Cardiac ventricle fibroblast (primary cell): ENCODE results near the gene LCE1D. TPM values are rescaled to one million over a fixed set of nuclear protein-coding genes. Genes with fewer than 3 reads are reported as not detected.

ENCODE experiments used
- total RNA-seq: library from RNA; depleted of rRNA; stranded (reverse); fragments of >200 nt; gene quantifications from 2 replicates; pipeline ENCODE4 v1.2.3, GENCODE V29; 2015

The LCE1D gene, protein sequence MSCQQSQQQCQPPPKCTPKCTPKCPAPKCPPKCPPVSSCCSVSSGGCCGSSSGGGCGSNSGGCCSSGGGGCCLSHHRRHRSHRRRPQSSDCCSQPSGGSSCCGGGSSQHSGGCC
- not detected in 2 replicates for total RNA-seq

DNA sequence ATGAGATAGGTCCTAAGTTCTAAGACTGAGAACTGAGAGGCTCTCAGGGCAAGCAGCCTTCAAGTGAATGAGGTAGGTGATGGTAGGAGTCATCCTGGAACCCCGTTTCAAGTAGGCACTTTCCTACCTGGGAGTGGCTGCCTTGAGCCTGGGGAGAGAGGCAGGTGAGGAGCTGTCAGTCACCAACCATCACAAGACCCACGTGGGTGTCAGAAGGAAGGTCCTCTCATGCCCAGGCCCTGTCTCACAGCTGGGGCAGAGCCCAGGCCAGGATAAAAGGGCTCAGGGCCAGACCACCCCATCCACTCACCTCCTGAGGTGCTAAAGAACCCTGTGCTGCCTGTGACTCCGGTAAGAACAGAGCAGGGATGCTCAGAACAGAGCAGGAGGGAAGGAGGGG lies at the start of gene LCE1D:
TSS of gene LCE1D (plus strand) at position 301 of the 400 bp plus-strand sequence. CDS start 1,074 bp downstream, outside the sequence.

DNA sequence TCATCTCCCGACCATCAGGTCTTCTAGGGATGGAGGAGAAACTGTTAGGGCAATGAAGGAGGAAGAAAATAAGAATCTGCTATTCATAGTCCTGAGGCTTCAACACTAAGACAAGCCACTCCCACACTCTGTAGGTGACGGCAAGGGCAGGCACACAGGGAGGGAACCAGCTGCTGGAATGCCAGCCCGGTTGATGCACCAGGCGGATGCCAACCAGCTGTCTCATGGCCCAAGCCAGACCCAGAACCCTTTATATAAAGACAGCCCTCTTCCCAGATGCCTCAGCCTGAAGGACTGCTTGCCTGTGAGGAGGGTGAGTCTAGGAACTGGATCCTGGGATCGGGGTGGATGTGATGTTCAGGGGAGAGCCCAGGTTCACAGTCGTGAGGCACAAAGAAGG lies 38.8 kb upstream of the LCE1D start, which contains the start of gene KPRP:
TSS of gene KPRP (plus strand) at position 279 of the 400 bp plus-strand sequence. CDS start 1,564 bp downstream, outside the sequence.

DNA sequence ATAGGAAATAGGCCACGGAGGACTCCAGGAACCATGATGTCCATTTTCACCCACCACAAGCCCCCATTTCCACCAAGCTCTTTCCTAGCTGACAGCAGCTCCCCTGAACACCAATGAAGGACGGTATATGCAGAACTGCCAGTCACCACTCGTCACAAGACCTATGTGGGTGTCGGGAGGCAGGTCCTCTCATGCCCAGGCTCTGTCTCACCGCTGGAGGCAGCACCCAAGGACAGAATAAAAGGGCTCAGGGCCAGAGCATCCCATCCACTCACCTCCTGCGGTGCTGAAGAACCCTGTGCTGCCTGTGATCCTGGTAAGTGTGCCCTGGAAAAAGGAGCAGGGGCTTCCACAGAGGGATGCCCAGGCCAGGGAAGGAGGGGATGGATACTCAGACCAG lies 21.6 kb upstream of the LCE1D start, which contains the start of gene LCE1F:
TSS of gene LCE1F (plus strand) at position 266 of the 400 bp plus-strand sequence. CDS start 1,232 bp downstream, outside the sequence.

DNA sequence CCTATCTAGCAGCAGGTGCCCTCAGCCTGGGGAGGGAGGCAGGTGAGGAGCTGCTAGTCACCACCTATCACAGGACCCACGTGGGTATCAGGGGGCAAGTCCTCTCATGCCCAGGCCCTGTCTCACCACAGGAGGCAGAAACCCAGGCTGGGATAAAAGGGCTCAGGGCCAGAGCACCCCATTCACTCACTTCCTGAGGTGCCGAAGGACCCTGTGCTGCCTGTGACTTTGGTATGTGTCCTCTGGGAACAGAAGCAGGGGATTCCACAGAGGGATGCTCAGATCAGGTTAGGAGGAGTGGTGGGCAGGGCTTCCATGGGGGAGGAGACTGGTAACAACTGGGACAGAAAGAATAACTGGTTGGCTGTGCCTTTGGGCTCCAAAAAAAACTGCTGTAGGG lies 10.4 kb upstream of the LCE1D start, which contains the start of gene LCE1E:
TSS of gene LCE1E (plus strand) at position 181 of the 400 bp plus-strand sequence. CDS start 1,043 bp downstream, outside the sequence.

DNA sequence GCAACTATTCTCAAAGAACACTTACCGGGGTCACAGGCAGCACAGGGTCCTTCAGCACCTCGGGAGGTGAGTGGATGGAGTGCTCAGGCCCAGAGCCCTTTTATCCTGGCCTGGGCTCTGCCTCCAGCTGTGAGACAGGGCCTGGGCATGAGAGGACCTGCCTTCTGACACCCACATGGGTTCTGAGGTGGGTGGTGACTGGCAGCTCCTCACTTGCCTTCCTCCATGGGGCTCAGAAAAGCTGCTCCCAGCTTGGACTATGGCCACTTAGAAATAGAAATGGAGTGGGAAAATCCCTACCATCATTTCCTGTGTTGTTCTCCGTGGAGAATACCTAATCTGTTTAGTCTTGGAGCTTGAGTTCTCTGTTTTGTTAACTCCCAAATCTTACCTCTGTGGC lies 10.1 kb downstream of the LCE1D start, which contains the start of gene LCE1C:
TSS of gene LCE1C (minus strand) at position 76 of the 400 bp plus-strand sequence. CDS start 1,173 bp downstream, outside the sequence.

DNA sequence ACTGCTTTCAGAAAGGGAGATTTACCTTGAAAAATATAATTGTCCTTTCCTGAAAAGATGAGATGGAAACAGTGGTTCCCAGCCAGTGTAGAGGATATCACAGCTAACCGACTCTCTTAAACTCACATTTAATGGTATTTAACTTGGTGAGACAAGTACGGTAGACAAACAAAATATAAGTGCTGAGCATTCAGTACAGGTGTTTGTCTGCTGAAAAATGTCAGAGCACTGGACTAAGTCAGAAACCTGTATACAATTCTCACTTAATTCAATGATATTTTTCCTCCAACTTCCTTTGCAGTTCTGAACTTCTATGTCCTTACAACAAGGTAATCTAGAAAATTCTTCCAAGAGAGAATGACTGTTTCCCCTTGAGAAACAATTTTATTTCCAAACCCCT lies 15.2 kb downstream of the LCE1D start, which contains the start of gene LCE1B:
TSS of gene LCE1B (plus strand) at position 301 of the 400 bp plus-strand sequence. CDS start 476 bp downstream, outside the sequence.

DNA sequence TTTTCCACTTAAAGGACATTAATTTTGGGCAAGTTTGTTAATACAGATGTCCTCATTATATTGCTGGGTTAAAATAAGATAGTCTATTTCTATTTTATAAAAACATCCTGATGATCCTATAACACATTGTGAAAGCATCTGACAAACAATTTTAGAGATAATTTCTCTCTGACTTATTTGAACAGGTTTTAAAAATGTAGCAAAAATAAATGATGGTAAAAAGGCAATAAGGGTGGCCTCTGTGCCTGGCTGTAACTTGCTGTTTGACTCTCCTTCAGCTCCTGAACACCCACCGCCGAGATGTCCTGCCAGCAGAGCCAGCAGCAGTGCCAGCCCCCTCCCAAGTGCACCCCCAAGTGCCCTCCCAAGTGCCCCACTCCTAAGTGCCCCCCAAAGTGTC lies 30.7 kb downstream of the LCE1D start, which contains the start of gene LCE1A:
TSS of gene LCE1A (plus strand) at position 301 of the 400 bp plus-strand sequence. CDS start at position 301, 0 bp downstream.

DNA sequence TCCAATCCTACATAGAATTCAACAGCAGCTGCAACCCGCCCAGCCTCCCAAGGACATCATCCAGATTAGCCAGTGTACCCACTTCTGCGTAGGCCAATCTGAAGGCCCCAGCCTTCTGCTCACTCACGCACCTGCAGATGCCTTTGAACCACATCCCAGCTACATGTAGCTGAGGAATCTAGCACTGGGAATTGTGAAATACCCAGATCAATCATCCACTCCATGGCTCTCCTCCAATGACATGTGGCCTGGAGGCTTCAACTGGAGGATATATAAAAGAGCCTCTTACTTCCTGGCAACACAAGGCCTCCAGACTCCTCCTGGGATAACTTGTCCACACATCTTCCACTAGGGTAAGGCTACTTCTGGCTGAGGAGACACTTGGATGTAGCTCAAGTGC lies 46.0 kb downstream of the LCE1D start, which contains the start of gene LCE6A:
TSS of gene LCE6A (plus strand) at position 301 of the 400 bp plus-strand sequence. CDS start 665 bp downstream, outside the sequence.

Other genes with a start within 250 kb of the LCE1D start
- not detected in 2 replicates for gene LCE3E, start 229.9 kb upstream of the LCE1D start, total RNA-seq
- gene LCE3D, start 216.2 kb upstream of the LCE1D start, total RNA-seq = not detected in 2 replicates
- not detected in 2 replicates for gene LCE3C, start 196.5 kb upstream of the LCE1D start, total RNA-seq
- gene LCE3B, start 182.9 kb upstream of the LCE1D start, total RNA-seq = not detected in 2 replicates
- not detected in 2 replicates for gene LCE3A, start 173.6 kb upstream of the LCE1D start, total RNA-seq
- gene LCE2D, start 133.3 kb upstream of the LCE1D start, total RNA-seq = not detected in 2 replicates
- not detected in 2 replicates for gene LCE2C, start 121.4 kb upstream of the LCE1D start, total RNA-seq
- not detected in 2 replicates for gene LCE2B, start 110.6 kb upstream of the LCE1D start, total RNA-seq
- not detected in 2 replicates for gene LCE2A, start 98.4 kb upstream of the LCE1D start, total RNA-seq
- not detected in 2 replicates for gene LCE4A, start 88.6 kb upstream of the LCE1D start, total RNA-seq
- not detected in 2 replicates for gene KPRP, start 38.7 kb upstream of the LCE1D start, total RNA-seq
- not detected in 2 replicates for gene LCE1F, start 21.6 kb upstream of the LCE1D start, total RNA-seq
- gene LCE1E, start 10.5 kb upstream of the LCE1D start, total RNA-seq = not detected in 2 replicates
- gene LCE1C, start 9.9 kb downstream of the LCE1D start, total RNA-seq = not detected in 2 replicates
- gene LCE1B, start 15.2 kb downstream of the LCE1D start, total RNA-seq = not detected in 2 replicates
- gene LCE1A, start 30.8 kb downstream of the LCE1D start, total RNA-seq = not detected in 2 replicates
- not detected in 2 replicates for gene LCE6A, start 46.1 kb downstream of the LCE1D start, total RNA-seq
- gene LCE7A, start 63.3 kb downstream of the LCE1D start, total RNA-seq = not detected in 2 replicates
- not detected in 2 replicates for gene SMCP, start 81.6 kb downstream of the LCE1D start, total RNA-seq
- gene IVL, start 111.8 kb downstream of the LCE1D start, total RNA-seq = not detected in 2 replicates
- gene SPRR5, start 150.5 kb downstream of the LCE1D start, total RNA-seq = not detected in 2 replicates
- gene SPRR4, start 173.9 kb downstream of the LCE1D start, total RNA-seq = not detected in 2 replicates
- gene SPRR1A, start 187.4 kb downstream of the LCE1D start, total RNA-seq = not detected in 2 replicates
- gene SPRR3, start 205.0 kb downstream of the LCE1D start, total RNA-seq = not detected in 2 replicates
- gene SPRR1B, start 234.5 kb downstream of the LCE1D start, total RNA-seq = not detected in 2 replicates
- gene SPRR2D, start 244.4 kb downstream of the LCE1D start, total RNA-seq = not detected in 2 replicates